CD4-positive, alpha-beta T cell treated with Interleukin-17A for 1 hour (primary cell): ENCODE data around the gene TTC39A.
"Not testable (repeated sequence)": the region's sequence is repeated elsewhere in the genome, so short reads cannot be mapped to it uniquely, and the experiment has no call there.

Experiments
- DNase-seq: peaks from one replicate; pipeline ENCODE4 v3.0.0-alpha.2; 2020

The TTC39A gene

DNA sequence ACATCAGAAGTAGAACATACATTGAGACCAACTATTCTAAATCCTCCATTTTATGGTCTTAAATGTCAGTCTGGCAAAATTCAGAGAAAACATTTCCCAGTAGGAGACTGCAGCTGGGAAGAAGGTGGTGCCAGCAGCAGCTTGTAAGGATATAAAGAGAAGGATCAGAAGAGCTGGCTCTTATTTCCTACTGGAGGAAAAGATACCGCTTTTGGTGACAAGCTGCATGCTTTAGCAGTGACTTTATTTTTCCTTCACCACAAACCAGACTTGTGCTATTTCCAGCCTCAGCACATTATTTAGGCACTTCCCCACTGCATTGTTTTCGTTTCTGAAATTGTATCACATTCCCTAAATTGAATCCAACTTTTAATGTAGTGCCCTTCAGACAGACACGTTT lies 65.9 kb downstream of the TTC39A start:
- DNase-seq = no peak

DNA sequence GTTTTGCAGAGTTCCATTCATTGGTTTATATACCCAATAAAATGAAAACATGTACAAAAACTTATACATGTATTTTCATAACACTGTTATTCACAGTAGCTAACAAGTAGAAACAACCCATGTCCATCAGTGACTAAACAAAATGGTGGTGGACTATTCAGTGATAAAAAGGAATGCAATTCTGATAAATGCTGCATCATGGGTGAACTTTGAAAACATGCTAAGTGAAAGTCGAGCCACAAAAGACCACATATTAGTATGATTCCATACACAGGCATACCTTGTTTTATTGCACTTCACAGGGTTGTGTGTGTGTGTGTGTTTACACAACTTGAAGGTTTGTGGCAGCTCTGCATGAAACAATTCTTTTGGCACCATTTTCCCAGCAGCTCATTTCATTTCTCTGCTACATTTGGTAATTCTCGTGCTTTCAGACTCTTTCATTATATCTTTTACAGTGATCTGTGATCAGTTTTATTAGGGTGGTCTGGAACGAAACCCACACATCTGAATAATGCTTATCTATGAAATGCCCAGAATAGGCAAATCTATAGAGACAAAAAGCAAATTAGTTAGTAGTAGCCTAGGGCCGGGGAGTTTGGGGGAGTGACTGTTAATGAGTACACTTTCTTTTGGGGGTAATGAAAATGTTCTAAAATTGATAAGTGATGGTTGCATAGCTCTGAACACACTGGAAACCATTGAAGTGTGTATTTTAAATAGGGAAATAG lies 67.0 kb downstream of the TTC39A start:
- no peak for DNase-seq

DNA sequence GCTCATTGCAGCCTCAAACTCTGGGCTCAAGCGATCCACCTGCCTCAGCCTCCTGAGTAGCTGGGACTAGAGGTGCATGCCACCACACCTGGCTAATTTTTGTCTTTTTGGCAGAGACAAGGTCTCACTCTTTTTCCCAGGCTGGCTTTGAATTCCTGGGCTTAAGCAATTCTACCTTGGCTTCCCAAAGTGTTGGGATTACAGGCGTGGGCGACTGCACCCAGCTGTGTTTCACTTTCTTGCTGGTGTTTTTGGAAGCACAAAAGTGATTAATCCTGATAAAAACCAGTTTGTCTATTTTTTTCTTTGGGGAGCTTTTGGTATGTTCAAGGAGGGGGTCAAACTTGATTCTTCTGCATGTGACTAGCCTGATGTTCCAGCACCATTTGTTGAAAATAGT lies 75.0 kb downstream of the TTC39A start:
- no peak for DNase-seq

DNA sequence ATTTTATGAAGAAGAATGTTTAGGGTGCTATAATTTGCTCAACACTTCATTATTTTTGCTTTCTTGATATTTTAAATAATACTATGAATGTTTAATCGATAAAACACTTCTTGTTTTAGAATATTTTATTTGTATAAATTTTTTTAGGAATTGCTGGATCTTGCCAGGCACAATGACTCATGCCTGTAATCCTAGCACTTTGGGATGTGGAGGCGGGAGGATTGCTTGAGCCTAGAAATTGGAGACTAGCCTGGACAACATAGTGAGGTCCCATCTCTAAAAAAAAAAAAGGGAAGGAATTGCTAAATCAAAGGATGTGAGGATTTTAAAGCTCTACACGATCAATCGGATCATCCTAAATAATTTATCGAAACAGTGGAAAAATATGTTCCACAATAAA lies 76.7 kb downstream of the TTC39A start:
- DNase-seq = no peak

DNA sequence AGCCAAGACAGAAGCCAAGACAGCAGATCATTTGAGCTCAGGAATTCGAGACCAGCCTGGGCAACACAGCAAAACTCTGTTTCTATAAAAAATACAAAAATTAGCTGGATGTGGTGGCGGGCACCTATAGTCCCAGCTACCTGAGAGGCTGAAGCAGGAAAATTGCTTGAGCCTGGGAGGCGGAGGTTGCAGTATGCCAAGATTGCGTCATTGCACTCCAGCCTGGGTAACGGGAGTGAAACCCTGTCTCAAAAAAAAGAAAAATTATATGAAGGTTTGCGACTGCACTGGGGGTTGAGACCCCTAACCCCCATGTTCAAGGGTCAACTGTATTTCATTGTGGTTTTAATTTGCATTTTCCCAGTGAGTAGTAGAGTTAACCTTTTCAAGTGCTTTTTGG lies 78.0 kb downstream of the TTC39A start:
- no peak for DNase-seq

DNA sequence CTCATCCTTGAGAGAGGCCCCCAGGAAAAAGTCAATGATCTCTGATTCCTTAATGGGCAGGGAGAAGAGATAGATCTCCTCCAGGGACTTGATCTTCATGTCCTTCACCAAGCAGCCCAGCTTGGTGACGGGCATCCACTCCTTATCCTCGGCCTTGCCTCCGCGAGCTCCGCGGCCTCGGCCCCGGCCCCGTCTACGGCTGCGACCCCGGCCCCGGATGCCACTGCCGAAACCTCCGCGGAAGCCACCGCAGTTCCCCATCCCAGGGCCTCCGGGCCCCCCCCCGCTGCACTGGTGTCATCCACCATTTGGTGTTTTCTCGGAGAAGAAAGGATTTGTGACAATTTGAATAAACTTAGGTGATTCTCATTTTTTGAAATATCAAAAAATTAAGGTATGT lies 79.2 kb downstream of the TTC39A start:
- DNase-seq = not testable (repeated sequence)

DNA sequence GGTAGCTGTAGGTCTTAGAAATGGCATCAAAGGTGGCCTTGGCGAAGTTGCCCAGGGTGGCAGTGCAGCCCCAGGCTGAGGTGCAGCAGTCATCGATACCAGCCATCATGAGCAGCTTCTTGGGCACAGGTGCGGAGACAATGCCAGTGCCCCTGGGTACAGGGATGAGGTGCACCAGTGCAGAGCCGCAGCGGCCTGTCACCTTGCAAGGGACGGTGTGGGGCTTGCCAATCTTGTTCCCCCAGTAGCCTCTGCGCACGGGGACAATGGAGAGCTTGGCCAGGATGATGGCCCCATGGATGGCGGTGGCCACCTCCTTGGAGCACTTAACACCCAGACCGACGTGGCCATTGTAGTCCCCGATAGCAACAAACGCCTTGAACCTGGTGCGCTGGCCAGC lies 79.6 kb downstream of the TTC39A start:
- DNase-seq = not testable (repeated sequence)

DNA sequence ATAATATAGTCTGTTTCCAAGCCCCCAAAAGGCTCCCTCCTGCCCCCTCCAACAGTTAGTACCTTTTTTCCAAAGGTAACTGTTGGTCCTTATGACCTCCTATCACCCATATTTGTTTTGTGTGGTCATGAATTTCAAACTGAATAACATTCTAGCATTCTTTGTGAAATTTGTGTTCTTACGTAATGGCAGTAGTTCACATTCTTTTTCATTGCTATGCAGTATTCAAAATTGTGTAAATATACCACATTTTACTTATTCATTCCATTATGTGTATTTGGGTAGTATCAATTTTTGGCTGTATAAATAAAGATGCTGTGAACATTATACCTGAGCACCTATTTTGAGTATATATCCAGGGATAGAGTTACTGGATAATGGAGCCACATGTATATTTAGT lies 80.9 kb downstream of the TTC39A start:
- DNase-seq = no peak

DNA sequence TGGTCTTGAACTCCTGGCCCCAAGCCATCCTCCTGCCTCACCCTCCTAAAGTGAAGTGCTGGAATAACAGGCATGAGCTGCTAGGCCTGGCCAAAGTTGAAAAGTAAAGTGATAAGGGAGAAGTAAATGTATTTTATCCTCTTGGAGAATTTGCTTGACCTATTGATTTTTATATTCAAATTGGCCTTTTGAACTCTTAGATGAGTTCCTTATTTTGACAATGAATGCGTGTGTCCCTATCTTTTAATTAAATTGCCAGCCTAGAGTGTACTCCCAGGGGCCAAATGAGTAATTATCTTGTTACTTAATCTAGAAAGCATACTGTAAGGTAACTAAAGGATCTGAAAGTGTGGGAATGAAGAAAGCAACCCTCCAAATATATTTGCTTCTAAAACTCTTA lies 82.9 kb downstream of the TTC39A start:
- no peak for DNase-seq

DNA sequence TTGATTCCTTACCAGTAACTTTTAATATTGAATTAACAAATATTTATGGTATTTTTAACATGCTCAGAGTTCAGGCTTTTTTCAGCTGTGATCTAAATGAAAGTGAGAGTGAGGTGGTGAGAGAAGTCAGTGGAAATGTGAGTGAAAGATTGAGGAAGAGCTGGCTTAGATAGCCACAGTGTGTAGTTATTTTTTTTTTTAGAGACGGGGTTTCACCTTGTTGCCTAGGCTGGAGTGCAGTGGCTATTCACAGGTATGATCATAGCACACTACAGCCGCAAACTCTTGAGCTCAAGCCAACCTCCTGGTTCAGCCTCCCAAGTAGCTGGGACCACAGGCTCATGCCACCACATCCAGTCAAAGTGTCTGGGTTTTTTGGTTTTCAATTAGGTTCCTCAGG lies 83.3 kb downstream of the TTC39A start:
- DNase-seq = no peak

DNA sequence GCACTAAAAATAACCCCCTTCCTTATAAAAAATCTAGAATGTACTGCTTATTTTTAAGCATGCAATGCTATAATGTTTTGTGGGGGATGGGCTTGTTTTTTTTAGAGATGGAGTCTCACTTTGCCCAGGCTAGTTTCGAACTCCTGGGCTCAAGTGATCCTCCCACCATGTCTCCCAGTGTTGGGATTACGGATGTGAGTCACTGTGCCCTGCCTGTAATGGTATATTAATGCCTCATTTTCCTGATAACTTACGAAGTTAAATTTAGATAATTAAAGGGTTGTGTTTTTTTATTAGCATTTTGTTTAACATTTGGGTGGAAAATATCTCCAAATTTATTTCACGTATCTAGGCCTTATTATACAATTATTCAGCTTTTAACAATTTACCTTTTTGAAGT lies 87.8 kb downstream of the TTC39A start:
- no peak for DNase-seq

DNA sequence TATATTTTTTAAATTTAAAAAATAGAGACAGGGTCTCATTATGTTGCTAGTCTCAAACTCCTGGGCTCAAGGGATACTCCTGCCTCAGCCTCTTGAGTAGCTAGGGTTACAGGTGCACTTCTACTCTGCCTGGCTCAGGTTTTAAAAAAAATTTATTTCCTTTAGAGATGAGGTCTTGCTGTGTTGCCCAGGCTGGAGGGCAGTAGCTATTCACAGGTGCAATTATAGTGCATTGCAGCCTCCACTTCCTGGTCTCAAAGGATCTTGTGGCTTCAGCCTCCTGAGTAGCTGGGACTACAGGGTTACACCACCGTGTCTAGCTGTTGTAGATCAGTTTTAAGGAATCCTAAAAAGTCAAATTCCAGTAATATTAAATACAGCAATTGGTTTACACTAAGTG lies 89.2 kb downstream of the TTC39A start:
- no peak for DNase-seq

DNA sequence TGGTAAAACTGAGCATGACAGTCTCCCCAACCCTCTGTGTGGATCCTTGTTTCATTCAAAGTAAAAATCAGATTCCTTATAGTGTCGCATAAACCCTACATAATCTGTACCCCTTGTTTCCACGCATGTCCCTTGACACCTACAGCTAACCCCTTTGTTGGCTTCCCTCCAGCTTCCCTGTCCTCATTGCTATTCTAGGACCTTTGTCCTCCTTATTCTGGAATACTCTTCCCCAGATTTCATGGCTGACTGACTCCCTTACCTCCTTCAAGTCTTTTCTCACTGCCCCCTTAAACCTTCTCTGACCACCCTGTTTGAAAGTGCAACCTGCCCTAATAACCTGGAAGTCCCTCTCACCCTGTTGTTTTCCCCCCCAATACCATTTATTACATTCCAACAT lies 90.3 kb downstream of the TTC39A start:
- DNase-seq = no peak

DNA sequence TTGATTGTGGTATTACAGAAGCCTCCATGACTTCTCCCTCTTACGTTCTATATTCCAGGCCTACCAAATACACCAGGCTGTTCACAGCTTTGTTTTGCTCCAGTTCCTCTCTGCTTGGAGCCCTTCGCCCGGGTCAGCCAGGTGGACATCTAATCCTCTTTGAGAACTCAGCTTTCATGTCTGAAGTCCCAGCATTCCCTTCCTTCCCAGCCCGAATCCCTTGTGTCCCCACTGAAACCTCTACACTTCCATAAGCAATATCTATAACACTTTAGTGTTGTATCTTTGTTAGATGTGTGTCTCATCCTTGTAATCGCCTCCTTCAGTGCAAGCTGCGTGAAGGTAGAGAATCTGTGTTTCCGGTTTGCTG lies 92.3 kb downstream of the TTC39A start:
- no peak for DNase-seq

DNA sequence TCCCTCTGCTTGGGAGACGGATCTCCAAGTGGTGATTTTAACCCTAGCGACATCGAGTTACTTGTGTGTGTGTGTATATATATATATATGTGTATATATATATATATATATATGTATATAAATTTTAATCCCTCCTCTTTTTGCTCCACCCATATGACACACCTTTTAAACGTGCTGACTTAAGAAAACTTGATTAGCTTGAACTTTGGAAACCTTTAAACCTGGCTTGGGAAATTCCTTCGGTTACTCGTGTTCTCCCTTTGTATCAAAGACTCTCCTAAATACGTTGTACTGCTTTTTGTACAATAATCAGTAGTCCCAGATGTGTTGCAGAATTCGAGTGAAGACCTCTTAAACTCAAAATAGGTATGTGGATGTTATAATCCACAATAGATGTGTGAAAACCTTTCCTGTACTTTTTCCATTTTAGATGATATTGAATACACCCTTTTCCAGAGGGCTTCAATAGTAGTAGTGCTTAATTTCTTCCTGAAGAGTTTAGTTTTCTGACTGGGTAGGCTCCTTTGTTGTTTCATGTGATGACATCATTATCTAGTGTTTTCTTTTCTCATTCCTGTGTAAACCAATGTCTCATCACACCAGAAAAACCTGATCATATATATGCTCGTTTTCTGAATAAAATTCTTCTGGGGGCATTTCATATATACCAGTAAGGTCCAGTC lies 92.9 kb downstream of the TTC39A start:
- DNase-seq = no peak
